Testis (tissue), 2 donors: ENCODE results near the gene PIP4P1.

Experiments used
- POLR2A ChIP-seq: fragments of 450-650 bp; IDR thresholded peaks from one replicate; pipeline ENCODE4 v1.6.1; 2017; ENCODE audit warnings: antibody characterized with exemption, mild to moderate bottlenecking, moderate library complexity
- TF ChIP-seq, protein P1 (sequence below), 3 experiments: fragments of 450-650 bp in 2 of 3; fragments of 200-600 bp in 1 of 3; sonication (generic) in 1 of 3; IDR thresholded peaks; one replicate each; pipeline ENCODE4 v1.5.1; 2016 to 2019; ENCODE audit warnings: antibody characterized with exemption in 3 of 3, mild to moderate bottlenecking in 2 of 3, moderate library complexity in 1 of 3

DNA sequence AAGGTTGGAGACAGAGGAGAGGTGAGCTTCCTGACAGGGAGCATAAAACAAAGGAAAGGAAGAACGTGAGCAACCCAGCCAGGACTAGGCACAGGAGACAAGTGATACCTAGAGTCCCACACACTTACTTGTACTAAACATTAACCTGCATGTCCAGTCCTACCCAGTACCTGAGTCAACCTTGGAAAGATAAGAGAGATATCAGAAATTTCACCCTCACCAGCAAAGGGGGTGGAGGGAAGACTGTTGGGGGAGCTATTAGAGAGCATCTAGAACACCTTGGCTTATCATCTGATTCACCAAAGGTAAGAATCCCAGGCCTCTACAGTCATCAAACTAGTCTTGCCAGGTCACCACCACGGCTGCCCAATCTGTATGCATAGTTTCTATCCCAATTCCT, 36.4 kb downstream of the PIP4P1 start:
- TF ChIP-seq POLR2A, result no peak
- TF ChIP-seq, protein P1, sequence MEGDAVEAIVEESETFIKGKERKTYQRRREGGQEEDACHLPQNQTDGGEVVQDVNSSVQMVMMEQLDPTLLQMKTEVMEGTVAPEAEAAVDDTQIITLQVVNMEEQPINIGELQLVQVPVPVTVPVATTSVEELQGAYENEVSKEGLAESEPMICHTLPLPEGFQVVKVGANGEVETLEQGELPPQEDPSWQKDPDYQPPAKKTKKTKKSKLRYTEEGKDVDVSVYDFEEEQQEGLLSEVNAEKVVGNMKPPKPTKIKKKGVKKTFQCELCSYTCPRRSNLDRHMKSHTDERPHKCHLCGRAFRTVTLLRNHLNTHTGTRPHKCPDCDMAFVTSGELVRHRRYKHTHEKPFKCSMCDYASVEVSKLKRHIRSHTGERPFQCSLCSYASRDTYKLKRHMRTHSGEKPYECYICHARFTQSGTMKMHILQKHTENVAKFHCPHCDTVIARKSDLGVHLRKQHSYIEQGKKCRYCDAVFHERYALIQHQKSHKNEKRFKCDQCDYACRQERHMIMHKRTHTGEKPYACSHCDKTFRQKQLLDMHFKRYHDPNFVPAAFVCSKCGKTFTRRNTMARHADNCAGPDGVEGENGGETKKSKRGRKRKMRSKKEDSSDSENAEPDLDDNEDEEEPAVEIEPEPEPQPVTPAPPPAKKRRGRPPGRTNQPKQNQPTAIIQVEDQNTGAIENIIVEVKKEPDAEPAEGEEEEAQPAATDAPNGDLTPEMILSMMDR (IDR thresholded peaks at IDR 0.05), result no peak
